ENCODE data around the gene KDM6A.
"Not testable (repeated sequence)": the region's sequence is repeated elsewhere in the genome, so short reads cannot be mapped to it uniquely, and the experiment has no call there.

The KDM6A gene

DNA sequence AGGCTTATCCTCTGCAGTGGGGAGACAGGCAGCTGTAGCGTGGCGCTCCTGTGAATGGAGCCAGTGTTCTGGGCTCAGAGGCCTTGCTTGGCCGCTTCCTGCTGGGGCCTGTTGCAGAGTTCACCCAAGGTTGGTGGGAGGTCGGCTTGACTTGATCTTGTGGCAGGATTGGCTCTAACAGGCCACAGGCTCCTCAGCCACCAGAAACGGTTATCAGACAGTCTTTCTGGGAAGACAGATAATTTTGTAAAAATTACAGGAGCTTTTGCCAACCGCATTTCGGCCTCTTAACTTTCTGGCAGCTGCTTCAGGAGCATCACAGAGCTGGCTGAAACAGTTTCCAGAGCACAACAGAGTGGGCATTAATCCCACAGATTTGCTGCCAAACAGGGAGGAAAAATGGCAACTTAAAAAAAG, 261.3 kb downstream of the KDM6A start:
- no peak for DNase-seq

DNA sequence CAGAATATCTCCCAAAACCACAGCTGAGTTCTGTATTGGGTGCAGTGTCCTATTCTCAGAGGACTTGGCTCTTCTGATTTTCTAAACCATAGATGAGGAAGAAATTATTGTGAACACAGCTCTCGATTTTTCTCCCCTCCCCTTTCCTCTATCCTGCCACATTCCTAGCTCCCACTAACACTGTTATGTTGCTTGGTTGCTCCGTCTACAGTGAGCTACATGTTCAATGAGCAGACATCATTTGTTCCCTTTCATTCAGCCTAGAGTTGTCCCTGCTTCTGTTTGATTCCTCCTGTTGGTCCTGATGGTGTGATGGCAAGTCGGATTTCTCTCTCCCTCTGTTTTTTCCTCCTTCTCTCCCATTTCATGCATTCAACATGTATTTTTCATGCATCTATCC, 261.8 kb downstream of the KDM6A start:
- DNase-seq, result no peak

DNA sequence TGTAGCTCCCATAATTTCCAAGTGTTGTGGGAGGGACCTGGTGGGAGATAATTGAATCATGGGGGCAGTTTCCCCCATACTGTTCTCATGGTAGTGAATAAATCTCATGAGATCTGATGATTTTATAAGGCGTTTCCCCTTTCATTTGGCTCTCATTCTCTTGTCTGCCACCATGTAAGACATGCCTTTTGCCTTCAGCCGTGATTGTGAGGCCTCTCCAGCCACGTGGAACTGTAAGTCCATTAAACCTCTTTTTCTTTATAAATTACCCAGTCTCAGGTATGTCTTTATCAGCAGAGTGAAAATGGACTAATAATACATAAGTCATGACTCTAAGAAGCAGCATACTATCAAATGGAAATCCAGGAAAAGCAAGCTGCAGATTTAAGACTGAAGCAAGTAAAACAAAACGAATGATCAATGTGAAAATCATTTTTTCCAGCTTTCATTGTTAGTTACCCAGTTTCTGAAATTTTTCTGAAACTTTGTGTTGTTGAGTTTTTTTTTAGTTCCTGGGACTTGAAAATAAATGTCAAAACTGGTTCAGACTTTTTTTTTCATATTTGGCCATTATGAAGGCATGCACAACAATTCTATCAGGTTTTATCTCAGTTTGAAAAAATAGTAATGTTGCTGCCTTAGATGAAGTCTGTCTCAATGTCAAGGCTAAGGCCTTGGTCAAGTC, 262.5 kb downstream of the KDM6A start:
- not testable (repeated sequence) for DNase-seq

DNA sequence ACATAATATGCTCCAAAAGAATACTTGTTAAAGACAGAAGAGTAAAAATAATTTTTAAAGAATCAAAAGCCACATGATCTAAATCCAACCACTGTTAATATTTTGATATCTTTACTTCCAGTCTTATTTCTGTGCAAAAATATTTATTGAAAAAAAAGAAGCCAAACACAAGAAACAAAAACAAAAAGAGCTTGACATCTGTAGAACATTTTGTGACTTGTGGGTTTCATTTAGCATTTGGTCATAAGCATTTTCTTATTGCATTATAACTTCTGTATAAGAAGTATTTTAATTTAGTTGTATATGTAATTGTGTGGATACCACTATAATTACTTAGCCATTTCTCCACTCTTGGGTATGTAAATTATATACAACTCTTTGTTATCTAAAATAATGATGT, 264.5 kb downstream of the KDM6A start:
- no peak for DNase-seq

DNA sequence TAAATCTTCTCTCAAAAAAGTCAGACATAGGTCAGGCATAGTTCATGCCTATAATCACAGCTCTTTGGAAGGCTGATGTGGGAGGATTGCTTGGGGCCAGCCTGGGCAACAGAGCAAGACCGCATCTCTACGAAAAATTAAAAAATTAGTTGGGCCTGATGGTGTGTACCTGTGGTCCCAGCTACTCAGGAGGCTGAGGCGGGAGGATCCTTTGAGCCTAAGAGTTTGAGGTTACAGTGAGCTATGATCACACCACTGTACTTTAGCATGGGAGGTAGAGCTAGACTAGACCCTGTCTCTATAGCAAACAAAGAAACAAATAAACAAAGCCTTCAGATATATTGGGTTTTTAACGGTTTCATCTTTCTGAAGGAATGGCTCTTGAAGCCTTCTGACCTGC, 265.5 kb downstream of the KDM6A start:
- DNase-seq, result no peak

DNA sequence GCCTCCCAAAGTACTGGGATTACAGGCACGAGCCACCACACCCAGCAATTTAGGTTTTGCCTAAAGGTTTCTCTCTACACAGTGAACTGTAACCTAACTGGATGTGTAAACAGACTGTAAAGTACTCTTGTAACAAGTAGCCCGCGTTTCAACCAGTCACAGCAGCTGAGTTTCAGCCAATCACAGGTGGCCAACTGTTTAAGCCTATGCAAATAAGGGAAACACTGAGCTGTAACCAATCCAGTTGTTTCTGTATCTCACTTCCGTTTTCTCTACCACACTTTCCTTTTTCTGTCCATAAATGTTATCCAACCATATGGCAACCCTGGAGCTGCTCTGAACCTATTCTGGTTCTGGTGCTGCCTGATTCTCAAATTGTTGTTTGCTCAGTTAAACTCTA, 267.8 kb downstream of the KDM6A start:
- no peak for DNase-seq

DNA sequence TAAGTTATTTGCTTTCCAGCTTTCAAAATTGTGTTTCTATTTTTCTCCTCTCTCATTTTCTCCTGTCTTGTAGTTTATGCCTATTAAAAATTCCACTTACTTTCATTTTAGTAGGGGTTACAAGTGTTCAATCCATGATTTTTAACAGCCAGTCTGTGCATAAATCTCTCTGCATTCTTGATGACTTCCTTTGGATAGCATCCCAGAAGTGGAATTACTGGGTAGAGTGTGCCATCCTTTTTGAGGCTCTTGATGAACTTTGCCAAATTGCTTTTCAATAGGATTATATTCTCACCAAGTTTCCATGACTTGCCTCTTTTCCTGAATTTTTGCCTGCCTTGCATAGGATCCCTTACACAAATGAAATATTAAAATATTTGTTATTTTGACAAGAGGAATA, 269.2 kb downstream of the KDM6A start:
- no peak for DNase-seq

DNA sequence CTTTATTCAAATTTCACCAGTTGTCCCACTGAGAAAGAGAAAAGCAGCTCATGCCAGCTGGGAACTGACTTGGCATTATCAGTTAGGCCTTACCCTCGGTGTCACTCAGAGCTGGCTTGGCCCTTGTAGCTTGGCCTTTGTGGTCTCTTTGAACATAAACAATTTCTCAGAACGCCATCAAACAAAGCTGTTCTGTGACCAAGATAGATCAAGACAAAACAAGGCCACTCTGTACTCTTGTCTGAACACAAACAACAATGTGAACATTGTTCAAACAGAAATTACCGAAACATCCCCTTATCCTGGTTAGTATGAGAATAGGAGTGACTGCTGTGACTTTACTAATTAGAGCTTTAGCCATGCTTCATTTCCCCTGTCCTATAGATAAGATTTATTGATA, 270.5 kb downstream of the KDM6A start:
- no peak for DNase-seq

DNA sequence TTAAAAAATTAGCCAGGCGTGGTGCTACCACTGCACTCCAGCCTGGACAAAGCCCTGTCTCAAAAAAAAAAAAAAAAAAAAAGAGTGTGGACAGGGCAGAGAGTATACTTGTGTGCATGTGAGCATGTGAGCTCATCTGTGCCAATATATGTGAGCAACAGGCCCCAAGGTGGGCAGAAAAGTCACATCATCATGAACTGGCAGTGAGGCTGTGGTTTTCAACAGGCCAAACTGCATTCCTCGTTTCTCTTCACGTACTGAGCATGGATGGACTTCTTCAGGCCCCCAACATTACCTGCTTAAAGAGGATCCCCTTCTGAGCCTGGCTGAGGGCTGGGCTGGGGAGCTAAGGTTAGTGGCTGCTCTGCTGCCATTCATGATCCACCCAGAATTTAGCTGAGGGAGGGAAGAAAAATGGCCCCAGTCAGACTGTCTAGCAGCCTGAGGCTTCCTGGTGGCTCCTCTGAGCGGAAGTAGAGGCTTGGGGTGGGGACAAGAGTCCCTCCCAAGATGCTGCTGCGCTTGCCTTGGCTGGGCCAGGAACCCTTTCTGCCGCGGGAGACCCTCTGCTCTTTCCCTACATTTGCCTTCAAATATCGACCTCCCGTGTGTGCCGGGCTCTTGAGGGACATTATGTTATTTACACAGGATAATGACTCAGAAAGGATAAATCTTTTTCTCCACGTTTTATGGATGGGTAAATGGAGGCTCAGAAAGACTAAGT, 272.7 kb downstream of the KDM6A start:
- DNase-seq, result no peak

DNA sequence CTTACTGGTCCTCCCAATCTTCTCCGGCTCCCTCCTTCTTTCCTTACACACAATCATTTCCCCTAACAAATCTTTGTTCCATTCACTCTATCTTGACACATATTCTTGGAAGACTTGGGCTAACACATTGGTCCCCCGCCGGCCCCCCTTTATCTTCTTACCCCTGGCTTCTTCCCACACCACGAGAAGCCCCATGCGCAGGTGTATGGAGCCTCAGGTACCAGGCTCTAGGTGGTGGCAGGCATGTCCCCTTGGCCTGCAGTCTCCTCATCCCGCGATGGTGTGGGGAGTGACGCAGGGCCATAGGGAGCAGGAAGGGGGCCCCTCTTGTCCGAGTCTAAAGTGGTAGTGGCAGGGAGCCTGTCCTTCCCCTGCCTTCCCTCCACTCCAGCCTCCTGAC, 277.8 kb downstream of the KDM6A start:
- DNase-seq, result no peak

DNA sequence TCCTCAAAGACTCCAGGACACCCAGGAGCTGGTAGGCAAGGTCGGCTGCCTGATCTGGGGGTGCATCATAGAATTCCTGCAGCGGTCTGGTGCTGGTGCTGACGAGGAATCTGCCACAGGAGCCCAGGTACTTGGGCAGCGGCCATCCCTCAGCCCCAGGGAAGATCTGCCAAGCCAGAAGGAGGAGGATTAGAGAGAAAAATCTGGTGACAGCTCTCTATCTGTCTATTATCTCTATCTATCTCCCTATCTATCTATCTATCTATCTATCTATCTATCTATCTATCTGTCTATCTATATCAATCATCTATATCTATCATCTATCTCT, 281.0 kb downstream of the KDM6A start:
- no peak for DNase-seq

DNA sequence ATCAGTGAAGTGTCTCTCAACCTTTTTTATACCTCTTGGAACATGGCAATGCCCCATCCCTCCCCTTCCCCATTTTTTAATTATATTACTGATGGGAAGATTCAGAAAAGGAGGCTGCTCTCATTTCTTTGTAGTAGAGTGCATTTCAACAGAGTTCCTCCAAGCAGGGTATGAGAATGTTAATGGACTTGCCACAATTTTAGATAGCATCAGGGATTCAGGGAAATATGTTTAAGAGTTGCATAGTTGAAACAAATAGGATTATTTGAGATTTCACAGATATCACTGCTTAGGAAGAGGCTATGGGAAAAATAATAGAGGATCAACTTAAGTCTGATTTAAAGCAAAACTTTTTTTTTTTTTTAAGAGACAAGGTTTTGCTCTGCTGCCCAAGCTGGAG, 281.5 kb downstream of the KDM6A start:
- no peak for DNase-seq

DNA sequence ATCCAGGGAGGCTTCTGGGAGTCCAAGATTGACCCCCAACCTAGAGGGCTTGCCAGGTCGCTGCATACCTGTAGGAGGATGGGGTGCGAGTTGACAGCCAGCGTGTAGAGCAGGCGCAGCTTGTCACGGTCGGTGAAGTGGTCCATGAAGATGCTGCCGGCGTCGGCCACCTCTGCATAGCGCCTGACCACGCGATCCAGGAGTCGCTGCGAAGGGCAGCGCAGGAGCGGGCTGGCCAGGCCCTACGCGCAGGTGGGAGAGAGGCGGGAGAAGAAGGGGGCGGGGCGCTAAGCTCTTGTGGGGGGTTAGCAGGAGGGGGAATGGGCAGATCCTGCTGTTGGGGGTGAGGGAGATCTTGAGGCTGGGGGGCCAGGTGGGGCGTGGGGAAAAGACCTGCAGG, 284.7 kb downstream of the KDM6A start:
- DNase-seq, result no peak

Measured in stimulated activated naive CD4-positive, alpha-beta T cell treated with Interleukin-2 at 50 U/mL for 16 hours (primary cell).